ENCODE measurements around the gene FNBP1. TPM values are rescaled to one million over a fixed set of nuclear protein-coding genes. Genes with fewer than 3 reads are reported as not detected.

The FNBP1 gene
- polyA plus RNA-seq, 3 donors, result 37.6 to 60.7 (median 51.4) TPM

- peak overlapping the region; percentile 62 to 97 (median 92) for H3K4me3 ChIP-seq (replicated peaks in 1 of 3; ENCODE audit: low read depth in 2 of 3, low read length in 3 of 3)
- H3K27ac ChIP-seq (ENCODE audit: low read depth in 1 of 2, low read length in 2 of 2), result peak overlapping the region; percentile 85 to 90
- H3K4me2 ChIP-seq (replicated peaks; ENCODE audit: extremely low read depth, low read length, poor library complexity, severe bottlenecking), result peak overlapping the region; percentile 92
- 31% methylated on average over 28 of the region's 37 CpGs for WGBS (ENCODE audit: insufficient coverage)
- no peaks in the 10 kb centered on the region for H3K36me3 Mint-ChIP-seq
- H3K4me1 ChIP-seq (ENCODE audit: control insufficient read depth in 1 of 2, insufficient read depth in 2 of 2, low read length in 2 of 2), result peaks cover 57 to 68% of the 10 kb centered on the region in 2 donors
- peak overlapping the region; percentile 85 to 95 (median 92) for H3K27ac Mint-ChIP-seq
- no peaks in the 10 kb centered on the region for H3K27me3 ChIP-seq (ENCODE audit: control insufficient read depth in 2 of 2, insufficient read depth in 2 of 2, low read length in 2 of 2)
- no peaks in the 10 kb centered on the region for H3K9me3 ChIP-seq (replicated peaks in 1 of 2; ENCODE audit: control insufficient read depth in 1 of 2, insufficient read depth in 1 of 2, low read length in 2 of 2)
- H3K4me3 Mint-ChIP-seq, result peak overlapping the region; percentile 92 to 96
- no peaks in the 10 kb centered on the region for H3K36me3 ChIP-seq (replicated peaks in 1 of 2; ENCODE audit: control insufficient read depth in 1 of 2, insufficient read depth in 2 of 2, low read length in 2 of 2)
- peaks cover 66% of the 10 kb centered on the region for H3K79me2 ChIP-seq (ENCODE audit: insufficient read depth, low read length)
- peaks cover 51% of the 10 kb centered on the region for H3K4me1 Mint-ChIP-seq
- H3K9ac ChIP-seq (ENCODE audit: insufficient read depth, low read length, poor library complexity, severe bottlenecking), result peak overlapping the region; percentile 97
- H4K20me1 ChIP-seq (ENCODE audit: insufficient read depth, low read length), result peaks cover 35% of the 10 kb centered on the region
- no peaks in the 10 kb centered on the region for H3K27me3 Mint-ChIP-seq (ENCODE audit: low read depth in 3 of 3)
- no peaks in the 10 kb centered on the region for H3K9me3 Mint-ChIP-seq
- intact Hi-C loops (cut with micrococcal nuclease), result loop anchor here (5.0 to 10.0 kb wide), 3 partner anchors 79 to 157 kb away; no protein-coding TSS in a partner anchor
- TF ChIP-seq, protein P1, sequence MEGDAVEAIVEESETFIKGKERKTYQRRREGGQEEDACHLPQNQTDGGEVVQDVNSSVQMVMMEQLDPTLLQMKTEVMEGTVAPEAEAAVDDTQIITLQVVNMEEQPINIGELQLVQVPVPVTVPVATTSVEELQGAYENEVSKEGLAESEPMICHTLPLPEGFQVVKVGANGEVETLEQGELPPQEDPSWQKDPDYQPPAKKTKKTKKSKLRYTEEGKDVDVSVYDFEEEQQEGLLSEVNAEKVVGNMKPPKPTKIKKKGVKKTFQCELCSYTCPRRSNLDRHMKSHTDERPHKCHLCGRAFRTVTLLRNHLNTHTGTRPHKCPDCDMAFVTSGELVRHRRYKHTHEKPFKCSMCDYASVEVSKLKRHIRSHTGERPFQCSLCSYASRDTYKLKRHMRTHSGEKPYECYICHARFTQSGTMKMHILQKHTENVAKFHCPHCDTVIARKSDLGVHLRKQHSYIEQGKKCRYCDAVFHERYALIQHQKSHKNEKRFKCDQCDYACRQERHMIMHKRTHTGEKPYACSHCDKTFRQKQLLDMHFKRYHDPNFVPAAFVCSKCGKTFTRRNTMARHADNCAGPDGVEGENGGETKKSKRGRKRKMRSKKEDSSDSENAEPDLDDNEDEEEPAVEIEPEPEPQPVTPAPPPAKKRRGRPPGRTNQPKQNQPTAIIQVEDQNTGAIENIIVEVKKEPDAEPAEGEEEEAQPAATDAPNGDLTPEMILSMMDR (IDR thresholded peaks at IDR 0.05), result no peak
- peak overlapping the region; percentile 93 for H2AFZ ChIP-seq (ENCODE audit: insufficient read depth, low read depth, low read length, poor library complexity, severe bottlenecking)
- no peak for DNase-seq
Observed at GRCh38 chr9:130043654-130044623, 950 bp upstream of the FNBP1 start.

DNA sequence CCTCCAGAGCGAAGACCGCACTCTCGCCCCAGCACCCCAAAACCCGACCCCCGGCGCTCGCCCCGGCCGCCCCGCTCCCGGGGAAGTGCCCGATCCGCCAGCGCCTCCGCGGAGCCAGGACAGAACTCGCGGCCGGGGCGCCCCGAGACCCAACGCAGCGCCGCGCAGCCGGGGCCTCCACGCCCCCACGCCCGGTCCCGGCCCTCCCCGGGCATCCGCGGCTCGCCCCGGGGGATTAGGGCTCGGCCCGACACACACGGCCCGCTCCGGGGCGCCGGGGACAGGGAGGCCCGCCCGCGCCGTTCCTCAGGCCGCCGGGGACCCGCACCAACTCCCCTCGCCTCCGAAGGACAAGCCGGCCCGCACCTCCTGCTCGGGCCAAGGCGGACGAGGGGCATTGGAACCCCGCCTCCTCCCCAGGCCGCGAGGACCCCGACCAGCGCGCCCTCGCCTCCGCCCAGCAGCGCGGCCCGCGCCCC, 544 bp downstream of the FNBP1 start:
- peaks cover 68 to 83% of the 10 kb centered on the region in 2 donors for H3K4me1 ChIP-seq (ENCODE audit: control insufficient read depth in 1 of 2, insufficient read depth in 2 of 2, low read length in 2 of 2)
- no peaks in the 10 kb centered on the region for H3K36me3 Mint-ChIP-seq
- H3K4me2 ChIP-seq (replicated peaks; ENCODE audit: extremely low read depth, low read length, poor library complexity, severe bottlenecking), result peak overlapping the region; percentile 92
- H3K9me3 ChIP-seq (replicated peaks in 1 of 2; ENCODE audit: control insufficient read depth in 1 of 2, insufficient read depth in 1 of 2, low read length in 2 of 2), result no peaks in the 10 kb centered on the region
- H3K27ac Mint-ChIP-seq, result peak overlapping the region; percentile 91 to 100 (median 96)
- H3K9me3 Mint-ChIP-seq, result peaks cover 0 to 2% (median 0%) of the 10 kb centered on the region in 7 donors
- peak overlapping the region; percentile 93 for H2AFZ ChIP-seq (ENCODE audit: insufficient read depth, low read depth, low read length, poor library complexity, severe bottlenecking)
- H3K4me3 ChIP-seq (replicated peaks in 1 of 3; ENCODE audit: low read depth in 2 of 3, low read length in 3 of 3), result peak overlapping the region; percentile 92 to 97 (median 96)
- no peaks in the 10 kb centered on the region for H3K36me3 ChIP-seq (replicated peaks in 1 of 2; ENCODE audit: control insufficient read depth in 1 of 2, insufficient read depth in 2 of 2, low read length in 2 of 2)
- intact Hi-C loops (cut with micrococcal nuclease), result loop anchor here (5.0 to 10.0 kb wide), 3 partner anchors 78 to 155 kb away; no protein-coding TSS in a partner anchor
- no peaks in the 10 kb centered on the region for H3K27me3 Mint-ChIP-seq (ENCODE audit: low read depth in 3 of 3)
- peaks cover 63% of the 10 kb centered on the region for H3K4me1 Mint-ChIP-seq
- peak overlapping the region; percentile 100 for H3K4me3 Mint-ChIP-seq
- H3K9ac ChIP-seq (ENCODE audit: insufficient read depth, low read length, poor library complexity, severe bottlenecking), result peak overlapping the region; percentile 97
- peak in 1 of 3 donors; percentile 20 for DNase-seq
- peak overlapping the region; percentile 85 to 90 for H3K27ac ChIP-seq (ENCODE audit: low read depth in 1 of 2, low read length in 2 of 2)
- WGBS (ENCODE audit: insufficient coverage), result under 1% methylated on average over 66 of the region's 68 CpGs
- peaks cover 50% of the 10 kb centered on the region for H4K20me1 ChIP-seq (ENCODE audit: insufficient read depth, low read length)
- H3K79me2 ChIP-seq (ENCODE audit: insufficient read depth, low read length), result peaks cover 75% of the 10 kb centered on the region
- H3K27me3 ChIP-seq (ENCODE audit: control insufficient read depth in 2 of 2, insufficient read depth in 2 of 2, low read length in 2 of 2), result no peaks in the 10 kb centered on the region
- TF ChIP-seq, protein P1 (IDR thresholded peaks at IDR 0.05), result no peak
